ENCODE measurements around the gene REL. TPM values are rescaled to one million over a fixed set of nuclear protein-coding genes. Genes with fewer than 3 reads are reported as not detected.
A peak's percentile ranks its signal among the peaks of the same experiment; 100 is the strongest.

Gene REL
- total and polyA plus RNA-seq, 9 of the 15 experiments (the other 6 are each of a cell fraction or from before 2014, with no cell fraction given), result 0.63 to 8.6 (median 6.3) TPM

- Histone ChIP-seq H3K79me2 (ENCODE audit: control insufficient read depth, insufficient read depth, low read length) (no peaks in the 10 kb centered on the region), H3K9me1 (ENCODE audit: control insufficient read depth, insufficient read depth, low read length) (no peaks in the 10 kb centered on the region), H3K36me3 (ENCODE audit: control insufficient read depth, insufficient read depth, low read length) (no peaks in the 10 kb centered on the region), H3K27me3 (ENCODE audit: control insufficient read depth in 2 of 2, insufficient read depth in 2 of 2, low read length in 2 of 2) (no peaks in the 10 kb centered on the region), H3K4me1 (replicated peaks in 1 of 2; ENCODE audit: control insufficient read depth in 2 of 2, insufficient read depth in 2 of 2, low read length in 2 of 2) (no peaks in the 10 kb centered on the region; a peak in 1 of 5 replicates), H3K4me2 (ENCODE audit: insufficient read depth, low read length) (no peak overlapping the region), H2AFZ (ENCODE audit: low read depth, low read length) (no peak overlapping the region), H3K4me3 (no peak overlapping the region), H3K9ac (ENCODE audit: insufficient read depth in 1 of 2, low read depth in 2 of 2, low read length in 2 of 2) (no peak overlapping the region), H3K9me3 (replicated peaks; ENCODE audit: control insufficient read depth, insufficient read depth, low read depth, low read length) (no peaks in the 10 kb centered on the region), H3K27ac (ENCODE audit: extremely low read depth, low read depth, low read length) (no peak overlapping the region), H4K20me1 (replicated peaks; ENCODE audit: control insufficient read depth, insufficient read depth, low read length) (no peaks in the 10 kb centered on the region)
- in situ Hi-C loops (cut with MboI) (no loop called here), intact Hi-C loops (cut with micrococcal nuclease) (no loop called here)
- CTCF ChIA-PET (ENCODE audit: low intra/inter-chr PET ratio), result no interaction called here
- no peak for ATAC-seq
- no peak for FAIRE-seq
- POLR2A ChIA-PET, result no interaction called here
- TF ChIP-seq RHOXF2B (CRISPR knock-in tag; conservative IDR thresholded peaks at IDR 0.05) (no peak), SREBF1 (IDR thresholded peaks at IDR 0.05; ENCODE audit: borderline replicate concordance, low read depth, low read length) (no peak), GATAD2B (IDR thresholded peaks at IDR 0.05; ENCODE audit: borderline replicate concordance) (no peak), ZFP30 (CRISPR knock-in tag; IDR thresholded peaks at IDR 0.05; ENCODE audit: borderline replicate concordance) (no peak), NONO (IDR thresholded peaks at IDR 0.05; ENCODE audit: low read depth in 2 of 2, low read length in 1 of 2) (no peak)
- no peak for DNase-seq (ENCODE audit: extremely low read depth in 1 of 4, low spot score in 3 of 4)
- BruUV-seq (replicated peaks), result no TSS peak
These were observed 81.8 kb downstream of the REL start for GRCh38 chr2:60963190-60963589.

GRCh38 chr2:60964651-60965498, 83.5 kb downstream of the REL start:
- no TSS peak for BruUV-seq (replicated peaks)

More at GRCh38 chr2:60964651-60965498, 83.5 kb downstream of the REL start:
- intact Hi-C loops (cut with micrococcal nuclease) (no loop called here), in situ Hi-C loops (cut with MboI) (no loop called here)
- ChIA-PET POLR2A (interaction anchor here (1.6 kb wide), 1 partner anchor 9 kb away, joined by 5 read pairs; no protein-coding TSS in a partner anchor), CTCF (ENCODE audit: low intra/inter-chr PET ratio) (no interaction called here)
- Histone ChIP-seq H3K4me3 (no peak overlapping the region), H3K4me2 (ENCODE audit: insufficient read depth, low read length) (no peak overlapping the region), H2AFZ (ENCODE audit: low read depth, low read length) (no peak overlapping the region; the same call in 1 of the 2 replicates), H3K9me1 (ENCODE audit: control insufficient read depth, insufficient read depth, low read length) (no peaks in the 10 kb centered on the region), H3K9me3 (replicated peaks; ENCODE audit: control insufficient read depth, insufficient read depth, low read depth, low read length) (no peaks in the 10 kb centered on the region), H3K9ac (ENCODE audit: insufficient read depth in 1 of 2, low read depth in 2 of 2, low read length in 2 of 2) (no peak overlapping the region), H3K27ac (ENCODE audit: extremely low read depth, low read depth, low read length) (no peak overlapping the region), H4K20me1 (replicated peaks; ENCODE audit: control insufficient read depth, insufficient read depth, low read length) (no peaks in the 10 kb centered on the region), H3K79me2 (ENCODE audit: control insufficient read depth, insufficient read depth, low read length) (no peaks in the 10 kb centered on the region), H3K36me3 (ENCODE audit: control insufficient read depth, insufficient read depth, low read length) (no peaks in the 10 kb centered on the region), H3K27me3 (ENCODE audit: control insufficient read depth in 2 of 2, insufficient read depth in 2 of 2, low read length in 2 of 2) (no peaks in the 10 kb centered on the region), H3K4me1 (replicated peaks in 1 of 2; ENCODE audit: control insufficient read depth in 2 of 2, insufficient read depth in 2 of 2, low read length in 2 of 2) (no peaks in the 10 kb centered on the region; a peak in 1 of 5 replicates)
- peak in 2 of 3 experiments; percentile 38 to 70 for TF ChIP-seq YY1 (IDR thresholded peaks at IDR 0.05; ENCODE audit: borderline replicate concordance in 1 of 3, control insufficient read depth in 1 of 3, extremely low read depth in 1 of 3, insufficient read depth in 3 of 3, insufficient read length in 1 of 3, insufficient replicate concordance in 2 of 3, low read depth in 1 of 3, low read length in 2 of 3)
- TF ChIP-seq SNIP1 (IDR thresholded peaks at IDR 0.05; ENCODE audit: low read depth), result no peak
- WGBS (ENCODE audit: insufficient coverage, low coverage, missing lambda C conversion rate), result 60% methylated on average over 7 of the region's 7 CpGs
- no peak for FAIRE-seq
- no peak for ATAC-seq
- DNase-seq (ENCODE audit: extremely low read depth in 1 of 4, low spot score in 3 of 4), result no peak
